ENCODE data around the gene CRIP2.

Gene CRIP2

GRCh38 chr14:105489542-105490266 is 15.1 kb downstream of the CRIP2 start:
- ChIA-PET POLR2A (interaction anchor here (0.8 to 2.5 kb wide), 14 partner anchors 9 to 737 kb away, joined by 3 to 29 read pairs (median 4); partner anchors contain the start of genes BTBD6 and MTA1), CTCF (interaction anchor here (0.6 to 3.0 kb wide), 17 partner anchors 8 to 399 kb away, joined by 3 to 38 read pairs (median 4); partner anchors contain the start of gene TMEM121)
- TF ChIP-seq L3MBTL2 (conservative IDR thresholded peaks at IDR 0.05) (peak; percentile 51; the same call in 1 of the 2 replicates), ZNF384 (IDR thresholded peaks at IDR 0.05) (no peak)
- DNase-seq (ENCODE audit: extremely low spot score): peak; percentile 73

- DNase-seq (ENCODE audit: extremely low spot score): no peak
- CTCF ChIA-PET: interaction anchor here (0.6 to 3.0 kb wide), 14 partner anchors 9 to 400 kb away, joined by 3 to 38 read pairs (median 4); partner anchors contain the start of gene TMEM121
- POLR2A ChIA-PET: interaction anchor here (0.8 to 2.5 kb wide), 11 partner anchors 9 to 242 kb away, joined by 3 to 29 read pairs (median 5); partner anchors contain the start of genes BTBD6 and MTA1
- TF ChIP-seq SP1 (IDR thresholded peaks at IDR 0.05): no peak
- TF ChIP-seq ELF4 (IDR thresholded peaks at IDR 0.05): no peak
- TF ChIP-seq LEF1 (IDR thresholded peaks at IDR 0.05; ENCODE audit: borderline replicate concordance): peak; percentile 69; the same call in 1 of the 2 replicates
- TF ChIP-seq FOXA1 (IDR thresholded peaks at IDR 0.05): no peak
- 0 out of 2 replicates have a peak, but pooled peaks have one; percentile 24 for TF ChIP-seq L3MBTL2 (conservative IDR thresholded peaks at IDR 0.05)
Observed at GRCh38 chr14:105490267-105490571, 15.6 kb downstream of the CRIP2 start.

- peak; percentile 63; the same call in 1 of the 2 replicates for TF ChIP-seq LEF1 (IDR thresholded peaks at IDR 0.05; ENCODE audit: borderline replicate concordance)
- TF ChIP-seq TARDBP (IDR thresholded peaks at IDR 0.05): no peak
- no peak; the same call in 1 of the 2 replicates for TF ChIP-seq CTBP1 (IDR thresholded peaks at IDR 0.05; ENCODE audit: borderline replicate concordance)
- no peak for TF ChIP-seq ZNF384 (IDR thresholded peaks at IDR 0.05)
- peak; percentile 77; the same call in 1 of the 2 replicates for TF ChIP-seq PKNOX1 (IDR thresholded peaks at IDR 0.05)
- no peak for TF ChIP-seq NFRKB (IDR thresholded peaks at IDR 0.05)
- TF ChIP-seq ELF4 (IDR thresholded peaks at IDR 0.05): peak; percentile 51; the same call in 1 of the 2 replicates
- peak; percentile 48; the same call in 1 of the 2 replicates for TF ChIP-seq FOXM1 (IDR thresholded peaks at IDR 0.05; ENCODE audit: borderline replicate concordance)
- TF ChIP-seq L3MBTL2 (conservative IDR thresholded peaks at IDR 0.05): no peak
- TF ChIP-seq ARNT (IDR thresholded peaks at IDR 0.05): 0 out of 2 replicates have a peak, but pooled peaks have one; percentile 20
- TF ChIP-seq HDGF (IDR thresholded peaks at IDR 0.05; ENCODE audit: borderline replicate concordance): 0 out of 2 replicates have a peak, but pooled peaks have one; percentile 36
- CTCF ChIA-PET: interaction anchor here (0.6 to 3.0 kb wide), 9 partner anchors 9 to 149 kb away, joined by 3 to 38 read pairs (median 4); no protein-coding TSS in a partner anchor
- DNase-seq (ENCODE audit: extremely low spot score): peak; percentile 91
- POLR2A ChIA-PET: interaction anchor here (1.2 to 2.5 kb wide), 7 partner anchors 10 to 120 kb away, joined by 4 to 29 read pairs (median 7); partner anchors contain the start of gene MTA1
Observed at GRCh38 chr14:105490572-105491365, 16.1 kb downstream of the CRIP2 start, which contains the start of gene TEDC1. Gene TEDC1, plus strand, starts transcription at chr14:105491246. Its CDS starts 130 bp downstream, at chr14:105491376.

GRCh38 chr14:105491366-105491973 is 16.8 kb downstream of the CRIP2 start:
- peak; percentile 95 for DNase-seq (ENCODE audit: extremely low spot score)
- CTCF ChIA-PET: interaction anchor here (1.3 to 3.0 kb wide), 3 partner anchors 10 to 43 kb away, joined by 3 to 38 read pairs (median 6); no protein-coding TSS in a partner anchor
- no peak for TF ChIP-seq FOXA1 (IDR thresholded peaks at IDR 0.05)
- TF ChIP-seq TARDBP (IDR thresholded peaks at IDR 0.05): no peak
- TF ChIP-seq FOXM1 (IDR thresholded peaks at IDR 0.05; ENCODE audit: borderline replicate concordance): no peak
- POLR2A ChIA-PET: interaction anchor here (0.7 to 1.3 kb wide), 3 partner anchors 11 to 87 kb away, joined by 3 read pairs; no protein-coding TSS in a partner anchor

GRCh38 chr14:105492031-105492970 is 17.7 kb downstream of the CRIP2 start:
- ChIA-PET CTCF (interaction anchor here (1.3 kb wide), 2 partner anchors 12 to 44 kb away, joined by 3 to 6 read pairs; no protein-coding TSS in a partner anchor), POLR2A (interaction anchor here (0.6 to 1.3 kb wide), 4 partner anchors 10 to 88 kb away, joined by 3 read pairs; no protein-coding TSS in a partner anchor)
- TF ChIP-seq ZNF384 (IDR thresholded peaks at IDR 0.05) (no peak), NFRKB (IDR thresholded peaks at IDR 0.05) (no peak), FOXM1 (IDR thresholded peaks at IDR 0.05; ENCODE audit: borderline replicate concordance) (no peak), LEF1 (IDR thresholded peaks at IDR 0.05; ENCODE audit: borderline replicate concordance) (no peak), CTBP1 (IDR thresholded peaks at IDR 0.05; ENCODE audit: borderline replicate concordance) (no peak), BHLHE40 (IDR thresholded peaks at IDR 0.05; ENCODE audit: borderline replicate concordance) (no peak), PKNOX1 (IDR thresholded peaks at IDR 0.05) (no peak), SP1 (IDR thresholded peaks at IDR 0.05) (no peak), TARDBP (IDR thresholded peaks at IDR 0.05) (no peak), ELF4 (IDR thresholded peaks at IDR 0.05) (no peak), SUZ12 (IDR thresholded peaks at IDR 0.05) (no peak), FOXK2 (IDR thresholded peaks at IDR 0.05) (no peak), ARNT (IDR thresholded peaks at IDR 0.05) (no peak), FOXA1 (IDR thresholded peaks at IDR 0.05) (no peak), HDGF (IDR thresholded peaks at IDR 0.05; ENCODE audit: borderline replicate concordance) (no peak), L3MBTL2 (conservative IDR thresholded peaks at IDR 0.05) (no peak)
- DNase-seq (ENCODE audit: extremely low spot score): no peak

Measured in HEK293T (cell line).